OCI-LY3 (cell line): ENCODE measurements around the gene GALNT2.

Experiments
- CTCF ChIP-seq: fragments of 200-600, 300-600 bp; sonication (generic); IDR thresholded peaks from 2 replicates; pipeline ENCODE4 v1.5.1; 2014; ENCODE audit warnings: antibody characterized with exemption, low read length, low read depth
- EZH2phosphoT487 ChIP-seq: fragments of 200-600 bp; shearing (Covaris generic); IDR thresholded peaks from 2 replicates; pipeline ENCODE4 v1.6.1; 2018; ENCODE audit warnings: antibody characterized with exemption, mixed run types, low read depth

- no peak for TF ChIP-seq CTCF
- no peak for TF ChIP-seq EZH2phosphoT487
These were observed 127.5 kb downstream of the GALNT2 start for GRCh38 chr1:230194525-230194924.
